Fibroblast of lung (primary cell): ENCODE results near the gene CYSTM1. TPM values are rescaled to one million over a fixed set of nuclear protein-coding genes. Genes with fewer than 3 reads are reported as not detected.
A peak's percentile ranks its signal among the peaks of the same experiment; 100 is the strongest.

Experiments used
- DNase-seq, 2 donors: peaks; one replicate each; pipeline versions ENCODE4 v3.0.0 to v3.0.0-alpha.2; 2010; ENCODE audit warnings: low read depth in 2 of 2
- H2AFZ ChIP-seq: 2 replicates; pipeline ENCODE4 v1.5.1; 2012; ENCODE audit warnings: low read length, control low read depth, inconsistent platforms
- H3K27ac ChIP-seq: 2 replicates; pipeline ENCODE4 v1.5.1; 2011; ENCODE audit warnings: low read length, control low read depth; ENCODE audit not compliant: insufficient read depth
- H3K27me3 ChIP-seq: 2 replicates; pipeline ENCODE4 v1.5.1; 2011; ENCODE audit warnings: mild to moderate bottlenecking, low read length; ENCODE audit not compliant: control insufficient read depth, insufficient read depth
- H3K36me3 ChIP-seq: 2 replicates; pipeline ENCODE4 v1.5.1; 2011; ENCODE audit warnings: low read length; ENCODE audit not compliant: control insufficient read depth, insufficient read depth
- H3K4me1 ChIP-seq: 2 replicates; pipeline ENCODE4 v1.5.1; 2011; ENCODE audit warnings: low read length; ENCODE audit not compliant: control insufficient read depth, insufficient read depth; ENCODE audit errors: extremely low read depth
- H3K4me2 ChIP-seq: 2 replicates; pipeline ENCODE4 v1.5.1; 2011; ENCODE audit warnings: low read length, control low read depth; ENCODE audit not compliant: insufficient read depth; ENCODE audit errors: extremely low read depth
- H3K4me3 ChIP-seq, 4 experiments: fragments of 200-600 bp in 1 of 4; sonication (generic) in 1 of 4; replicated peaks in 1 of 4; 2 replicates each; pipeline ENCODE4 v1.5.1; 2011 to 2016; ENCODE audit warnings: low read length in 4 of 4, low read depth in 3 of 4, mild to moderate bottlenecking in 3 of 4, control low read depth in 2 of 4, inconsistent platforms in 1 of 4, mixed read lengths in 1 of 4; ENCODE audit not compliant: insufficient read depth in 1 of 4; ENCODE audit errors: control extremely low read depth in 1 of 4
- H3K79me2 ChIP-seq: 2 replicates; pipeline ENCODE4 v1.5.1; 2012; ENCODE audit warnings: mild to moderate bottlenecking, low read length, inconsistent platforms; ENCODE audit not compliant: control insufficient read depth, insufficient read depth
- H3K9ac ChIP-seq: 2 replicates; pipeline ENCODE4 v1.5.1; 2011; ENCODE audit warnings: mild to moderate bottlenecking, low read length, control low read depth; ENCODE audit not compliant: insufficient read depth
- H3K9me3 ChIP-seq: 2 replicates; pipeline ENCODE4 v1.5.1; 2012; ENCODE audit warnings: low read depth, low read length; ENCODE audit not compliant: control insufficient read depth, insufficient read depth
- H4K20me1 ChIP-seq: 2 replicates; pipeline ENCODE4 v1.5.1; 2011; ENCODE audit warnings: low read length; ENCODE audit not compliant: control insufficient read depth, insufficient read depth; ENCODE audit errors: extremely low read depth
- EZH2 ChIP-seq: IDR thresholded peaks from 2 replicates; pipeline ENCODE4 v1.5.1; 2012; ENCODE audit warnings: low read length, control low read depth, mild to moderate bottlenecking; ENCODE audit errors: missing control alignments
- polyA plus RNA-seq, 2 donors: library from polyadenylated mRNA; depleted of rRNA in 1 of 2; stranded (reverse) in 1 of 2; unstranded in 1 of 2; fragments of >200 nt; gene quantifications; 2 replicates each; pipeline ENCODE4 v1.2.1, GENCODE V29; 2011 to 2012; ENCODE audit warnings: missing spikeins in 1 of 2
- total RNA-seq: library from RNA; depleted of rRNA; stranded (reverse); fragments of >200 nt; gene quantifications from 2 replicates; pipeline ENCODE4 v1.2.1, GENCODE V29; 2014
- TF ChIP-seq, protein P1 (sequence below), 2 donors: IDR thresholded peaks in 1 of 2; conservative IDR thresholded peaks in 1 of 2; 1 replicate in 1 of 2; 2 replicates in 1 of 2; pipeline ENCODE4 v1.5.1; 2011 to 2012; ENCODE audit warnings: low read length in 2 of 2, control low read depth in 1 of 2, inconsistent platforms in 1 of 2, low read depth in 1 of 2, mild to moderate bottlenecking in 1 of 2

The CYSTM1 gene
- total and polyA plus RNA-seq, 2 donors (not counting 1 experiment from before 2014, with no cell fraction given), result 24.3 to 35.8 TPM

DNA sequence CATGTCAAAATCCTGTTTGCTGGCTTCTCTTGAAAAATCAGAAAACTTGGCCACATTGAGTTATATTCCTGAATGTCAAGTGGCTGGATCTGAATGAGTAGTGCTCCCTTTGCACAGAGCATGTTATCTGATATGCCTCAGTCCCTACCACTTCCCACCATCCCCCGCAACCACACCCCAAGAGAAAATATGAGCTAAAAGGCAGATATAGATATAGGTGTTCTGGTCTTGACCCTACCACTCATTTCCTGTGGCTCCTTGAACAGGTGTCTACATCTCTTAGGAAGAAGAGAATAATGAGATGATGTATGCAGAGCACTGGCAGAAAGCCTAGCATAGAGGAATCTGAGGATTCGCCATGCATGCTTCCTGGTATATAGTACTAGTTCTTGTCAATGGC lies 6.6 kb upstream of the CYSTM1 start:
- TF ChIP-seq, protein P1, sequence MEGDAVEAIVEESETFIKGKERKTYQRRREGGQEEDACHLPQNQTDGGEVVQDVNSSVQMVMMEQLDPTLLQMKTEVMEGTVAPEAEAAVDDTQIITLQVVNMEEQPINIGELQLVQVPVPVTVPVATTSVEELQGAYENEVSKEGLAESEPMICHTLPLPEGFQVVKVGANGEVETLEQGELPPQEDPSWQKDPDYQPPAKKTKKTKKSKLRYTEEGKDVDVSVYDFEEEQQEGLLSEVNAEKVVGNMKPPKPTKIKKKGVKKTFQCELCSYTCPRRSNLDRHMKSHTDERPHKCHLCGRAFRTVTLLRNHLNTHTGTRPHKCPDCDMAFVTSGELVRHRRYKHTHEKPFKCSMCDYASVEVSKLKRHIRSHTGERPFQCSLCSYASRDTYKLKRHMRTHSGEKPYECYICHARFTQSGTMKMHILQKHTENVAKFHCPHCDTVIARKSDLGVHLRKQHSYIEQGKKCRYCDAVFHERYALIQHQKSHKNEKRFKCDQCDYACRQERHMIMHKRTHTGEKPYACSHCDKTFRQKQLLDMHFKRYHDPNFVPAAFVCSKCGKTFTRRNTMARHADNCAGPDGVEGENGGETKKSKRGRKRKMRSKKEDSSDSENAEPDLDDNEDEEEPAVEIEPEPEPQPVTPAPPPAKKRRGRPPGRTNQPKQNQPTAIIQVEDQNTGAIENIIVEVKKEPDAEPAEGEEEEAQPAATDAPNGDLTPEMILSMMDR (conservative IDR thresholded peaks at IDR 0.05 in 1 of 2, IDR thresholded peaks at IDR 0.05 in 1 of 2; ENCODE audit: low read depth in 1 of 2, low read length in 2 of 2), result no peak

DNA sequence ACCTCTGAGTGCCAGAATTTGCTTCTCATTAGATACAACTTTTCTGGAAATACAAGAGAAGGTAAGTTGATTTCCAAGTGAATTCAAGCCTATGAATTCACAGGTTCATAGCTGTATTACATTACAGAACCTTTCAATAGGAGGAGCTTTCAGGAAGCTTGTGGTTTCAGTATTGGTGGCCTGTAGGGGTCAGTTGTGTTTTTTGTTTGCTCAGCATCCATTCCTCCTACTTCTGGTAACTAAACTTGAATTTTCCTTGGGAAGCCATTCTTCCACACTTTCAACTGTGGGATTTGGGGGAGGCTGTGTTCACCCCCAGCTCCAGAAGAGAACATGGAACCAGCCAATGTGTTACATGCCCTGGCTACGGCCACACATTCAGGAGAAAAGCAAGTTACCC lies 5.6 kb upstream of the CYSTM1 start:
- Histone ChIP-seq H3K27me3 (no peaks in the 10 kb centered on the region), H4K20me1 (no peaks in the 10 kb centered on the region), H3K9me3 (no peaks in the 10 kb centered on the region), H3K79me2 (no peaks in the 10 kb centered on the region), H3K4me2 (no peak overlapping the region), H3K4me1 (no peaks in the 10 kb centered on the region), H3K27ac (no peak overlapping the region), H3K36me3 (no peaks in the 10 kb centered on the region), H2AFZ (no peak overlapping the region), H3K4me3 (no peak overlapping the region), H3K9ac (no peak overlapping the region)
- TF ChIP-seq, protein P1 (conservative IDR thresholded peaks at IDR 0.05 in 1 of 2, IDR thresholded peaks at IDR 0.05 in 1 of 2; ENCODE audit: low read depth in 1 of 2, low read length in 2 of 2), result peak in 1 of 2 donors; percentile 36
- TF ChIP-seq EZH2, result no peak
- peak in 1 of 2 donors; percentile 45 for DNase-seq

More for the DNA sequence above, 6.6 kb upstream of the CYSTM1 start:
- Histone ChIP-seq H3K4me2 (no peak overlapping the region), H3K79me2 (no peaks in the 10 kb centered on the region), H4K20me1 (no peaks in the 10 kb centered on the region), H3K9me3 (no peaks in the 10 kb centered on the region), H3K4me1 (no peaks in the 10 kb centered on the region), H3K27me3 (no peaks in the 10 kb centered on the region), H3K27ac (no peak overlapping the region), H2AFZ (no peak overlapping the region), H3K9ac (no peak overlapping the region), H3K36me3 (no peaks in the 10 kb centered on the region), H3K4me3 (no peak overlapping the region)
- DNase-seq, result no peak

DNA sequence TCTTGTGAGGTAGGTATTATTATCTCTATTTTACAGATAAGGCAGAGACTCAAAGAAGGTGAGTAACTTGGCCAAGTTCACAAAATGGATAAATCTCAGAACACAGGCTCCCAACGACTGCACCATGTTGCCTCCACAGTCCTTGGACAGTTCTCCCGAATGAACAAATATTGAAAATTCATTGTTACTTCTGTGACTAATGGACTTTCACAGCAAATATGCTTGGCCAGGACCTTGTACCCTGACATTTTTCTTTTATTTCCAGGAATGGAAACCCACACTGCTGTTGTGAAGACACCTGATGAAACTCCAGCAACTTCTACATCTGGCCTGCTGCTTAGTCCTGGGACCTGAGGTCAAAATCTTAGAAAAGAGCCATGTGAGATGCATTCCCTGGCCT lies 2.5 kb upstream of the CYSTM1 start:
- Histone ChIP-seq H3K9ac (no peak overlapping the region), H2AFZ (no peak overlapping the region), H3K36me3 (no peaks in the 10 kb centered on the region), H3K79me2 (peaks cover 4% of the 10 kb centered on the region), H3K9me3 (no peaks in the 10 kb centered on the region), H3K4me2 (no peak overlapping the region), H3K4me3 (no peak overlapping the region), H3K4me1 (peaks cover 3% of the 10 kb centered on the region), H4K20me1 (no peaks in the 10 kb centered on the region), H3K27me3 (no peaks in the 10 kb centered on the region), H3K27ac (no peak overlapping the region)
- no peak for DNase-seq
- TF ChIP-seq EZH2, result no peak
- TF ChIP-seq, protein P1 (conservative IDR thresholded peaks at IDR 0.05 in 1 of 2, IDR thresholded peaks at IDR 0.05 in 1 of 2; ENCODE audit: low read depth in 1 of 2, low read length in 2 of 2), result no peak
